IPS-11a (cell line): ENCODE data around the gene CTSV.
"Not testable (repeated sequence)": the region's sequence is repeated elsewhere in the genome, so short reads cannot be mapped to it uniquely, and the experiment has no call there.

Experiments
- H3K4me3 ChIP-seq: one replicate; pipeline ENCODE4 v1.5.1; 2013; ENCODE audit warnings: low read depth, low read length, control low read depth

The CTSV gene

GRCh38 chr9:97045300-97045699 lies 6.4 kb upstream of the CTSV start:
- no peak overlapping the region for H3K4me3 ChIP-seq

GRCh38 chr9:97041898-97042297 lies 3.0 kb upstream of the CTSV start:
- H3K4me3 ChIP-seq, result no peak overlapping the region

- H3K4me3 ChIP-seq, result peak overlapping the region; percentile 56
Measured at GRCh38 chr9:97039514-97039860, 545 bp upstream of the CTSV start.

- not testable (repeated sequence) for H3K4me3 ChIP-seq
Measured at GRCh38 chr9:97023505-97023904, 15.4 kb downstream of the CTSV start.

- peak overlapping the region; percentile 50 for H3K4me3 ChIP-seq
Measured at GRCh38 chr9:97013151-97014132, 25.5 kb downstream of the CTSV start.

- peak overlapping the region; percentile 50 for H3K4me3 ChIP-seq
Measured at GRCh38 chr9:97012617-97013016, 26.3 kb downstream of the CTSV start.

GRCh38 chr9:97002195-97002594 lies 36.7 kb downstream of the CTSV start:
- not testable (repeated sequence) for H3K4me3 ChIP-seq

GRCh38 chr9:97001338-97001737 lies 37.6 kb downstream of the CTSV start:
- H3K4me3 ChIP-seq, result not testable (repeated sequence)

- H3K4me3 ChIP-seq, result not testable (repeated sequence)
Measured at GRCh38 chr9:97000139-97000787, 38.7 kb downstream of the CTSV start.

- not testable (repeated sequence) for H3K4me3 ChIP-seq
Measured at GRCh38 chr9:96999733-97000132, 39.2 kb downstream of the CTSV start.

- H3K4me3 ChIP-seq, result not testable (repeated sequence)
Measured at GRCh38 chr9:96997009-96997701, 41.8 kb downstream of the CTSV start.

- not testable (repeated sequence) for H3K4me3 ChIP-seq
Measured at GRCh38 chr9:96994531-96995016, 44.4 kb downstream of the CTSV start.

- not testable (repeated sequence) for H3K4me3 ChIP-seq
Measured at GRCh38 chr9:96992303-96992702, 46.6 kb downstream of the CTSV start.

GRCh38 chr9:96989747-96990318 lies 49.1 kb downstream of the CTSV start:
- H3K4me3 ChIP-seq, result not testable (repeated sequence)

GRCh38 chr9:96984887-96985286 lies 54.1 kb downstream of the CTSV start:
- not testable (repeated sequence) for H3K4me3 ChIP-seq

GRCh38 chr9:96984139-96984538 lies 54.8 kb downstream of the CTSV start:
- not testable (repeated sequence) for H3K4me3 ChIP-seq

- H3K4me3 ChIP-seq, result not testable (repeated sequence)
Measured at GRCh38 chr9:96983496-96984122, 55.3 kb downstream of the CTSV start.
